GM19397 (cell line): ENCODE measurements around the gene NSMF.

ENCODE experiments used
- ATAC-seq: cut with Tn5 transposase; IDR thresholded peaks from one replicate; pipeline ENCODE4 v1.9.1; 2021; ENCODE audit warnings: mild to moderate bottlenecking, moderate library complexity; ENCODE audit not compliant: unreplicated experiment

Gene NSMF

DNA sequence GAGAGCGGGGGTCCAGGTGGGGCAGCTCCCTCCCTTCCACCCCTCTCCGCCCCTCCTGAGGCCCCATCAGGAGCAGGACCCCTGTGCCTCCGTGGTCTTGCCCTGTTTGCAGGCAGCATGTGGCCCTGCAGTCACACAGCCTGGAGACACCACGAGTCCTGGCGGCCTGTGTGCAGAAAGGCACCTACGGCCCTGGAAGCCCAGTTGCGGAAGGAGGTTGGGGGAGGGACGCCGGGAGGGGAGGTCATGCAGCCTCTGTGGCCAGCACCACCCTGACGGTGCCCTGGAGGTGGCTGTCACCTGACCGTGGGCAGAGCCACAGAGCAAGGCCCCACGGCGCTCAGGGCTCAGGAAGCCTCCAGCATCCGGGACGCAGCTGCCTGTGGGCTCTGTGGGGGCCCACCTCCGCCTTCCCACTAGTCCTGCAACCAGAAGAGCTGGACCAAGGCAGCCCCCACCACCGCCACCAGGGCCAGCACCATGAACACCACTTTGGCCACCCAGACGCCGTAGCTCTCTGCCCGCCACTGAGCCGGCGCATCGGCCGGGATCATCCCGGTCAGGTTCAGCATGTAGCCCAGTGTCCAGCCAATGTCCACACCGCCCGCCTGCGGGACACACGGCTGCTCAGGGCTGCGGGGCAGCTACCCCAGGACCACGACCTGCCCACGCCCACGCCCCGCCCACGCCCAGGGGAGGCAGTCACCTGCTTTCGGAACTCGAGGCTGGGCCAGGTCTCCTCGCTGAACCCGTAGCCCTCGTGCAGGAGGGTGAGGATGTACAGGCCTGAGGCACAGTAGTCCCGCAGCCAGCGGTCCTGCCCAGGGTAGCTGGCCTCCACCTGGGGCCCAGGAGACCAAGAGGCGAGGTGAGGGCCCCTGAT, 24.4 kb downstream of the NSMF start:
- ATAC-seq = no peak

DNA sequence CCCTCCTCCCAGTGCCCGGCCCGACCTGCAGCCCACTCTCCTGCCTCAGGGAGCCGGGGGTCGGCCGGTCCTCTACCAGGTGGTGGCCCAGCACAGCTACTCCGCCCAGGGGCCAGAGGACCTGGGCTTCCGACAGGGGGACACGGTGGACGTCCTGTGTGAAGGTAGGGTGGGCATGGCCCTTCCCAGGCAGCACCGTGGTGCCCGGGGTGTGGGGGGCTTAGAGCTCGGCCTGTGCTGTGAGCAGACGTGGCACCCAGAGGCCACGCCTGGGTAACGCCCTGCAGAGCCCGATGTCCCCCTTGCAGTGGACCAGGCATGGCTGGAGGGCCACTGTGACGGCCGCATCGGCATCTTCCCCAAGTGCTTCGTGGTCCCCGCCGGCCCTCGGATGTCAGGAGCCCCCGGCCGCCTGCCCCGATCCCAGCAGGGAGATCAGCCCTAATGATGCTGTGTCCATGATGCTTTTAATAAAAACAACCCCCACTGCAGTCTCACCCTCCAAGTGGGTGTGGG, 25.2 kb downstream of the NSMF start:
- no peak for ATAC-seq

DNA sequence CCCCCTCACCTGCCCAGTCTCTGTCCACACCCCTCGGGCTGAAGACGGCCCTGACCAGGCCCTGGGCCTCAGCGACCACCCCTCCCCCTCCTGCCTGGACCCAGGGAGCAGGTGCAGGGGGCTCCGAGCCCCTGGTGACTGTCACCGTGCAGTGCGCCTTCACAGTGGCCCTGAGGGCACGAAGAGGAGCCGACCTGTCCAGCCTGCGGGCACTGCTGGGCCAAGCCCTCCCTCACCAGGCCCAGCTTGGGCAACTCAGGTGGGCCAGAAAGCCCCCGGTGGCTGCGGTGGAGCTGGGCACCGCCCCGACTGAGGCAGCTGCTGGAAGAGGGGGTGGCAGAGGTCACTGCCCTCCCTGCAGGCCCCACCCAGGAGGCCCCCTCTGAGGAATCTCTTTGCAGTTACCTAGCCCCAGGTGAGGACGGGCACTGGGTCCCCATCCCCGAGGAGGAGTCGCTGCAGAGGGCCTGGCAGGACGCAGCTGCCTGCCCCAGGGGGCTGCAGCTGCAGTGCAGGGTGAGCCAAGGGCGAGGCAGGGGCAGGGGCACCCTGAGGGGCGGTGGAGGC, 25.7 kb downstream of the NSMF start:
- ATAC-seq = no peak

DNA sequence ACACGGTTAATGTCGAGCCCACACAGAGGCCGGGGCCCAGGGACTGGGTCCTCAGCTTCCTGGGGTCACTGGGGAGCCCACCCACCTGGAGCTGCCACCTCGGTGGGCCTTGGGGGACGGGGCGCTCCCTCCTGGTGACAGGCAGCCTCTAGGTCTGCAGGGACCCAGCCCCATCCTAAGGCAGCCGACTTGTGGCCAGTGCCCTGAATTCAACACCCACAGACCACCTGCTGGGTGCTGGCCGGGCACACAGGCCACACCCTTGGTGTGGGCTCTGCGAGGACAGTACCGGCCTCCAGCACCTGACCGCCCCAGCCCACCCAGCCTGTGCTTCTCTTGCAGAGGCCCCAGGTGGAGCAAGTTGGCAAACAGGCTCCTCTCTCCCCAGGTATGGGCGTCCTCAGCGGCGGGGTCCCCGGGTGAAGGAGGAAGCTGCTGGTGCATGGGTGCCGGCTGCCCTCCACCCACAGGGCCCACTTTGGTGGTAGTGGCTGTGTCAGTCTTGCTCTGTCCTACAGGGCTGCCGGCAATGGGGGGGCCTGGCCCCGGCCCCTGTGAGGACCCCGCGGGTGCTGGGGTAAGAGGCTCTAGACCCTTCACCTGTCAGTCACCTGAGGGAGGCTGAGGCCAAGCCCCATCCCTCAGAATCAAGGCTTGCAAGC, 26.3 kb downstream of the NSMF start:
- ATAC-seq = no peak

DNA sequence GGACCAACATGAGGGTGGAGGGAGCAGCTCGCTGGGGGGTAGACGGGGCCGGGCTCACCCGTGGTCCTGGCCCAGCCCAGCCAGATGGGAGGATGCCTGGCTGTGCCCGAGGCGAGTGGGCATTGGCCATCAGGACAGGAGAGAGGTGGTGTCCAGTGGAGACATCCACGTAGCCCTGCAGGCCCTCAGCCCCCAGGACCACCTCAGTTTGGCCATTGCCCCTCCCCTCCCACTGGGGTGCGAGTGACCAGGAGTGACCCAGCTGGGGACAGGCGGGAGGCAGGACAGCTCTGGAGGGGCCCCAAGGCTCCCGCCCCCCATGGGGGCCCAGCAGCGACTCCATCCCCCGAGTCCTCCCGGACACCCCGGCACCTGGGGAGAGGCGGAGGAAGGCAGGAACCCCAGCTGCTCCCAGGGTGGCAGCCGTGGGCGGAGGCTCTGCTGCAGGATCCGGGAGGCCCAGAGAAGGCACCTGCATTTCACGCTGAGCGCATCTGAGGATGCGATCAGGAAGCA, 27.7 kb downstream of the NSMF start:
- no peak for ATAC-seq

DNA sequence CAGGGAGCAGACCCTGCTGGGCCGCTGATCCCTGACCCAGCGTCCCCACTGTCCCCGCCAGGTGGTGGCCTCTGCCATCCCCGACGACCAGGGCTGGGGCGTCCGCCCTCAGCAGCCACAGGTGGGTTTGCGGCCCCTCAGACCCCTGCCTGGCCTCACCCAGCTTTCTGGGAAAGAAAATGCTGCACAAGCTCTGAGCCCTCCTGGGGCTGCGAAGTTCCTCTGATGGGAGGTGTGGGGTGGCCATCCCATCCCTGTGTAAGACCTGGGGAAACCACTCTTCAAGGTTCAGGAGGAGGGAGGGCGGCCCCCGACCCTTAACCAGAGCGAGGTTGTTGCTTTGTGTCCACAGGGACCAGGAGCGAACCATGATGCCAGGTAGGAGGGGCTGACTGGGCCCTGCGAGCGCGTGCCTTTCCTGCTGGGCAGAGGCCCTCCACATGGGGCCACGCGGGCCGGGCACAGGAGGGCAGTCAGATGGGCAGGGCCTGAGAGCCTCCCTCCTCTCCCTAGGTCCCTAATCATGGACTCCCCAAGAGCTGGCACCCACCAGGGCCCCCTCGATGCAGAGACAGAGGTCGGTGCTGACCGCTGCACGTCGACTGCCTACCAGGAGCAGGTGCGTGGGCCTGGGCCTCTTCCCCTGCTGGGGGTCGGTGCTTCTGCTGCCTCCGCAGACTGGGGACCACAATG, 28.3 kb downstream of the NSMF start:
- no peak for ATAC-seq

DNA sequence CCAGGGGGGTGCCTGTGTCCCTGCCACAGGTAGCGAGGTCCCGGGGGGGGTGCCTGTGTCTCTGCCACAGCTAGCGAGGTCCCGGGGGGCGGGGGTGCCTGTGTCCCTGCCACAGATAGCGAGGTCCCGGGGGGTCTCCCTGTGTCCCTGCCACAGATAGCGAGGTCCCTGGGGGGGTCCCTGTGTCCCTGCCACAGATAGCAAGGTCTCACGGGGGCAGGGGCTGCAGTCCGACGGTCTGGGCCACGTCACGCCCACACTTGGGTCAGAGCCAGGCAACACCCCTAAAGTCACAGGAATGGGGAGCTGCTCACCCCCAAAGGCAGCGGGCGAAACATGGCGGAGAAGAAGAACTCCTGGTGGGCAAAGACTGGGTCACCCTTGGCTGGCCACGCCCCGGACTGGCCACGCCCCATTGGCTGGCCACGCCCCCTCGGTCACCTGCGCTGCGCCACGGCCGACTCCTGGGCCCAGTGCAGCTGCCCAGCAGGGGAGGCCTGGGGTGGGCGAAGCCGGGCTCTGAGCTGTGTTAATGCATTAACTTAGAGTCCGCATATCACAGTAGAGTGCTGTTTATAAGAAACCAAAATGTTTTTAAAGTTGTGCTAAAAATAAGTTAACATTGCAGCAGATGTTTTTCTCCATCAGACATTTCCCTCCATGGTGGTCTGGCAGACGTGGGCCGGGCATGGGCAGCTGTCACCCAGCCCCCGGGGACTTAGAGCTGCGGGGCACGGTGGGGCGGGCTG, 29.0 kb downstream of the NSMF start:
- ATAC-seq = no peak

DNA sequence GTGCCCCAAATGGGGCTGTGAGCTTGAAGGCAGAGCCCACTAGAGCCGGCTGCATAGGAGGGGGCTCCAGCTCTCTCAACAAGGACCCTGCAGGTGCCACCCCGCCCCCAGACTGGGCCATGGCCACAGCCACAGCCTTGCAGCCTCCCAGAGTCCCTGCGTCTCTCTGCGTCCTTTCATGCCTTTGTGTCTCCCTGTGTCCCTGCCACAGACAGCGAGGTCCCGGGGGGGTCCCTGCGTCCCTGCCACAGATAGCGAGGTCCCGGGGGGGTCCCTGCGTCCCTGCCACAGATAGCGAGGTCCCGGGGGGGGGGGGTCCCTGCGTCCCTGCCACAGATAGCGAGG, 29.6 kb downstream of the NSMF start:
- ATAC-seq = no peak

DNA sequence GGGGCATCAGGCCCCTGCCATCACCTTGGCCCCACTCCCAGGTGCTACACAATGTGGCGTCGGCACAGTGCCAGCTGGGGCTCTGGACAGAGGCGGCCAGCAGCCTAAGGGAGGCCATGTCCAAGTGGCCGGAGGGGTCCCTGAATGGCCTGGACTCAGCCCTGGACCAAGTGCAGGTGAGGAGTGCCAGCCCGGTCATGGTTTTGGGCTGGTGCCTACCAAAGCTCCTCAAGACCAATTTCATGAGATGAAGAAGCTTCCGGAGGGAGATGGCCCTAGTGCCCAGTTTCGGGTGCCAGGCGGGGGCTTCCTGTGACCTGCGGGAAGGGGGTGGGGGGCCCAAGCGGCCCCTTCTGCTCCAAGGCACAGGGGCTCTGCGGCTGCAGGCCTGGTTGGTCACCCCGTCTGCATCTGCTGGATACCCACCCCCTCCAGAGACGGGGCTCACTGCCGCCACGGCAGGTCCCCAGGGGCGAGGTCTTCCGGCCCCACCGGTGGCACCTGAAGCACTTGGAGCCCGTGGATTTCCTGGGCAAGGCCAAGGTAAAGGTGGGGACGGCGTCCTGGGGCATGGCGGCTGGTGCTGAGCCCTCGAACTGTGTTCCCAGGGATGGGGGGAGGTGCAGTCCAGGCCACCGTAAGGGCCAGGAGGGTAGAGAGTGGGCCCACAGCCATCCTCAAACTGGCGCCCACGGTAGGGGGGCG, 30.1 kb downstream of the NSMF start:
- no peak for ATAC-seq

DNA sequence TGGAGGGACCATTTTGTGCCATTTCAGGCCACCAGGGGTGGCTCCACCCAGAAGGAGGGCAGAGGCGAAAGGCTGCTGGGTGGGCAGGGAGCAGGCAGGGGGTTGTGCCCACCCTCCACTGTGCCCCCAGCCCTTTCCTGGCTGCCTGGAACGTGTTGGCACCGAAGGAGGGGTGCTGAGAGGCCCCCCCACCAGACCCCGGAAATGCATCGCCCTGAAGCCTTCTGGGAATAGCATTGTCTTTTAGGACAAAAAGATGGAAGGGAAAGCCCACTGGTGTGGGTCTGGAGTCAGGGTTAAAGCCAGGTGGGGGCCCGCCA, 30.9 kb downstream of the NSMF start:
- ATAC-seq = no peak

DNA sequence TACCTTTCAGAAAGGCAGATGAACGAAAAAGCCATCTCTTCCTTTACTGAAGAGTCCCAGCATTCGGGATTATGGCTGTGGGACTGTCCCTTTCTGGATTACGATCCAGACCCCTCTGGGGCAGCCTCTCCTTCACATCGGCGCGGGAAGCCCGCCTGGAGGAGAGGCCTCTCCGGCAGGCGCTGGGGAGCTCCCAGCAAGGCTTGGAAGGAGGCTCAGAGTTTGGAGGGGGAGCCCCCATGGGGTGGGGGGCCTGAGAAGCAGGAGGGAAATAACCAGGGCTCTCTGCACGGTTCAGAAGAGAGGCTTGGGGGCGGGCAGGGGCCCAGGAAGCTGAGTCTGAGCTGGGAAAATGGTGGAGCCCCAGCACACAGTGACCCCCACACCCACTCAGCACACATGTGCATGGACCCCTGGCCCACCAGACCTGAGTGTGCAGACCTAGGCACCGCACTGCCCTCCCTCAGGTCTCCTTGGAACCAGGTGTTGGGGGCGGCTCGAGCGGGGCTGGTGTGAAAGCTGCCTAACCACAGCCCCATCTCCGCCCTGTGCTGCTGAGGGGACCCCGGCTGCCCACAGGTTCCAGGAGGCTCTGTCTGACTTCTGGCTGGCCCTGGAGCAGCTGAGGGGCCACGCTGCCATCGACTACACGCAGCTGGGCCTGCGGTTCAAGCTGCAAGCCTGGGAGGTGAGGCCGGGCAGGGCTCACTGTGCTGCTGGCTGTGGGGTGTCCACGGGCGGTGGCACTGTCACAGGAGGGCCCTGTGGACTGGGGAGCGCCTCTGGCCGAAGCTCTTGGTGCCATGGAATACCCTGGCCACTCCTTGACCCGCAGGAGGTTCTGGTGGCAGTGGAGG, 31.5 kb downstream of the NSMF start:
- ATAC-seq = no peak

DNA sequence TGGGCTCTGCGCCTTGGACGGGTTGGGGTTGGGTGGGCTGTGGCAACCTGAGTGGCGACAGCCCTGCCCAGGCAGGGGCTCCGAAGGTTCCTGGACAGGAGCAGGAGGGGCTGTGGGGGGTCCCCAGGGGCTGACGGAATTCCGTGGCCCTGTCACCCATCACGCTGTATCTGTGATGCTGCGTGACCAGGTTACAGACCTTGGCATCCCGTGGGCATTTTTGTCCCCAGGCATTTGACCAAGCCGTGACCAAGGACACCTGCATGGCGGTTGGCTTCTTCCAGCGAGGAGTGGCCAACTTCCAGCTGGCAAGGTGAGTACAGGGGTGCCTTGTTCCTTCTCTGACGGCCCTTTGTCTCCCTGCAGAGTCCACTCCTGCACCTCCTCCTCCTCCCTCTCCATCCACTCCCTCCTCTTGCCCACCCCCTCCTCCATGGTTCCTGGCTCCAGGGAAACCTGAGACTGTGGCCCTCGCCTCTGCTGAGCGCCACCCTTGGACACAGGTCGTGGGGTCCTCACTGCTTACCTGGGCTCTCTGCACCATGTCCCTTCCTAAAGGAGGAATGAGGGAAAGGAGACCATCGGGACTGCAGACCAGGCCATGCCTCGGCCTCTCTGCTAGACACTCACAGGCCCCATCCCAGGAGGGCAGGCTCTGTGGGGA, 33.0 kb downstream of the NSMF start:
- no peak for ATAC-seq

DNA sequence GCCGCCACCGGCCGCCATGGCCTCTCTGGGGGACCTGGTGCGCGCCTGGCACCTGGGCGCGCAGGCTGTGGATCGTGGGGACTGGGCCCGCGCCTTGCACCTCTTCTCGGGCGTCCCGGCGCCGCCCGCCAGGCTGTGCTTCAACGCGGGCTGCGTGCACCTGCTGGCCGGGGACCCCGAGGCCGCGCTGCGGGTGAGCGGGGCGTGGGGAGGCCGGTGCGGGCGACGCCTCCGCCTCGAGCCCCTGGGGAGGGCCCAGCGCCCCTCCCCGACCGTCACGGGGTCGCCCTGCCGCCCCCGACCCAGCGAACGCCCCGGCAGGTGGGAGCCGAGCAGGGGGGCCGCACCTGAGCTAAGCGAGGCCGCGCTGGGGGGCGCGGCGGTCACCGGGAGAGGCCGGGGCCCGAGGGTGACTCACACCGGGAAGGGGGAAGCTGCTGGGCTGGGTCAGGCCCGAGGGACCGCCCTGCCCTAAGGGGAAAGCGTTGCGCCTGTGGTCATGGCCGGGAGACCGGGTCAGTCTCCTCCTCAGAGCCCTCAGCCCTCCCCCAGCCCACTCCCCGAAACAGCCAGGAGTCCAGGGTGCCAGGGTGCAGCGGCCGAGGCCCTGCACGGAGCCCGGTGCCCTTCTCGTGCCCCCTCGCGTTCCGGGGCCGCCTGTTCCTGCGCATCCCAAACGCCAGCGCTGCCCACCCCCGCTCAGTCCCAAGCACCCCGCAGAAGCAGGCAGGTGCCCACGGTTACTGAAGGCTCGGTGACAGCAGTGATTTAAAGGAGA, 35.4 kb downstream of the NSMF start:
- ATAC-seq = peak; percentile 5

DNA sequence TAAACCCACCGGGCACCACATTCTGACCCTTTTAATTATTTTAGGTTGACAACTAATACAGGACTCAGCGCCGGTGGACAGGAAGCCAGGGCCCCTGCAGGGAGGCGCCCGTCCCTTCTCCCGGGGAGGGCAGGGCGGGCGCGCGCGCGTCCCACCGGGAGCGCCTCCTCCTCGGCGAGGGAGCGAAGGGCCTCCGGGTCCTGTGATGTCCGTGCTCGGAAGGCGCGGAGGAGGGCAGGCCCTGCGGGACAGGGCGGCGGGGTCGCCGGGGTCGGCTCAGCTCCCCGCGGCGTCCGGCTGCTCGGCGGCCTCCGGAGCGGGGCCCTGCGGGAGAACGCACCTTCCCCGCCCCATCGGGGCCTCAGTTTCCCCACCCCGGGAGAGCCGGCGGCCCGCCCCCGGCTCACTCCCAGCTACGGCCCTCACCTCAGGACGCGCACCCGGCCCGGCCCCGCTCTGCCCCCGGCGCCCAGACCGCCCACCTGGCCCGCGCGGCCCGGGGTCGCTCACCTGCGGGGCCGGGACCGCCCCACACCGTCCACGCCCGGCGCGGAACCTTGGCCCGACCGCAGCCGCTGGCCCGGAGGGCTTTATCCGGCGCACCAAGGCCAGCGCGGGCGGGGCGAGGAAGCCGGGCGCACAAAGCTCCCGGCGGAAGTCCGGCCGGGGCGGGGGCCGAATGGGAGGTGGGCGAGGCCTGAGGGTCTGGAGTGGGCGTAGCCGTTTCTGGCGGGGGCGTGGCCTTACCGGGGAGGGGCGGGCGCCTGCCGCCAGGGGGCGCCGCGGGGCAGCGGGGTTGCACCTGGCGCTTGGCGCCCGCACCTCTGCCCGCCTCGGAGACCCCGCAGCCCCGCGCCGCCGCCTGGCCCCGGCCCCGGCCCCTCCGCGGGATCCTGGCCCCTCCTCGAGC, 36.3 kb downstream of the NSMF start, which contains the start of the genes EXD3 and NOXA1:
Gene EXD3 (minus strand): TSS at position 559 of the 910 bp plus-strand sequence. CDS start 27,805 bp downstream, outside the sequence.
Gene NOXA1 (plus strand): TSS at position 790 of the 910 bp plus-strand sequence. CDS start 137 bp downstream, outside the sequence.
- peak; percentile 89 for ATAC-seq

DNA sequence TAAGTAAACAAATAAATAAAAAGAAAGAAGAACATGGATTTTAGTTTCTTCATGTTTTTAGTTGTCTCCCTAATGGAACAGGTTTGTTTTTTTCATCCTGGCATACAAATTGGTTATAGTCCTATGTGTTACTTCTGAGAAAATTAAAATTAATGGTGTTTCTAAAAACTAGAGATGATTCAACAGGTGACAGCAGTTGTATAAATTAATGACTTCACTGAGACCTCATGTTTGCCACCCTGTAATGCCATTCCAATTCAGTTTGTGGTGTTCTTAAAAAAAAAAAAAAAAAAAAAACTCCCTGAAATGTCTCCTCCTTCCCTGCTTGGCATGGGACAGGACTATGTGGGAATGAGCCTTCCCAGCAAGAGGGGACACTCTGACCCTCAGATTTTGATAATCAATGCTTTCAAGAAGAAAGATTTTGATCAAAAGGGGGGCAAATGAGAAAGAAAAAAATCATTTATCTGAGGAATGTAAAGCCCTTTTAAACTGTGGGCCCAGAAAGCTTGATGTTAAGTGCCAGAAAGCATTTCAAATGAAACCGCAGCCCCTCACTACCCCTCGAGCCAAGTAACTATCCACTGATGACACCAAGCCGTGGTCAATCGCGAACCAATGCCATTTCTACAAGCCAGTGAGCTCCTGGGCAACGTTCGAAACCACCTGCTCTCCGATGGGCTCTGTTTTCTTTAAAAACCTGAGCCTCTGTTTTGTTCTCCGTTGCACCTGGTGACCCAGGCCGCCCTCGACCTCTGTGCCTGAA, 37.1 kb downstream of the NSMF start:
- ATAC-seq = no peak
